GM18868 (cell line): Measurements from ENCODE around the gene MAGED2.
"Not testable (repeated sequence)": the region's sequence is repeated elsewhere in the genome, so short reads cannot be mapped to it uniquely, and the experiment has no call there.

Experiments
- ATAC-seq: cut with Tn5 transposase; IDR thresholded peaks from one replicate; pipeline ENCODE4 v1.9.1; 2021; ENCODE audit warnings: mild to moderate bottlenecking, moderate library complexity; ENCODE audit not compliant: unreplicated experiment

Gene MAGED2, protein sequence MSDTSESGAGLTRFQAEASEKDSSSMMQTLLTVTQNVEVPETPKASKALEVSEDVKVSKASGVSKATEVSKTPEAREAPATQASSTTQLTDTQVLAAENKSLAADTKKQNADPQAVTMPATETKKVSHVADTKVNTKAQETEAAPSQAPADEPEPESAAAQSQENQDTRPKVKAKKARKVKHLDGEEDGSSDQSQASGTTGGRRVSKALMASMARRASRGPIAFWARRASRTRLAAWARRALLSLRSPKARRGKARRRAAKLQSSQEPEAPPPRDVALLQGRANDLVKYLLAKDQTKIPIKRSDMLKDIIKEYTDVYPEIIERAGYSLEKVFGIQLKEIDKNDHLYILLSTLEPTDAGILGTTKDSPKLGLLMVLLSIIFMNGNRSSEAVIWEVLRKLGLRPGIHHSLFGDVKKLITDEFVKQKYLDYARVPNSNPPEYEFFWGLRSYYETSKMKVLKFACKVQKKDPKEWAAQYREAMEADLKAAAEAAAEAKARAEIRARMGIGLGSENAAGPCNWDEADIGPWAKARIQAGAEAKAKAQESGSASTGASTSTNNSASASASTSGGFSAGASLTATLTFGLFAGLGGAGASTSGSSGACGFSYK

DNA sequence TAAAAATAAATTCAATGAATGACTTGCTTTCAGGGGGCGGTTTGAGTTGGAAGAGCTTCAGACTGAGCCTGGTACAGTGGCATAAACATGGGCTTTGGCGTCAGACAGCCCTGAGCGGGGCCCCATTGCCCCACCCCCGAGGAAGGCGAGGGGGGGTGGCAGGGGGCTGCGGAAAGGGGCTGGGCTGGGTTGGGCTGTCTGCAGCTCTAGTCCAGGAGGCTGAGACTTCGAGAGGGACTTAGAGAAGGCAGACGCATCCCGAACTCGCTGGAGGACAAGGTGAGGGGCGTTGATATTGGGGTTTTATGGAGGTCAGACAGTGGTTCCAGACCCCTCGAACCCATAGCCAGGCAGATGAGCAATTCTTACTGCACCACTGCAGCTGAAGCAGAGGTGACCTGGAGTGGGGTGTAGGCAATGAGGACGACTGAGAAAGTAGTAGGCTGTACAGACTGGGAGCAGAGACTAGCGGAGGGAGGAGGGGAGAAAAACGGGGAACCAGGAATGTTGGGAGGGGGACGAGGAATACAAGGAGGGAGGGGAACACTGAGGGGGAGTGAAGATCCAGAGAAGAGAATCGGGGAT is at the start of gene MAGED2:
TSS of gene MAGED2 (plus strand) at position 222 of the 585 bp plus-strand sequence. CDS start 1,587 bp downstream, outside the sequence.
- no peak for ATAC-seq

DNA sequence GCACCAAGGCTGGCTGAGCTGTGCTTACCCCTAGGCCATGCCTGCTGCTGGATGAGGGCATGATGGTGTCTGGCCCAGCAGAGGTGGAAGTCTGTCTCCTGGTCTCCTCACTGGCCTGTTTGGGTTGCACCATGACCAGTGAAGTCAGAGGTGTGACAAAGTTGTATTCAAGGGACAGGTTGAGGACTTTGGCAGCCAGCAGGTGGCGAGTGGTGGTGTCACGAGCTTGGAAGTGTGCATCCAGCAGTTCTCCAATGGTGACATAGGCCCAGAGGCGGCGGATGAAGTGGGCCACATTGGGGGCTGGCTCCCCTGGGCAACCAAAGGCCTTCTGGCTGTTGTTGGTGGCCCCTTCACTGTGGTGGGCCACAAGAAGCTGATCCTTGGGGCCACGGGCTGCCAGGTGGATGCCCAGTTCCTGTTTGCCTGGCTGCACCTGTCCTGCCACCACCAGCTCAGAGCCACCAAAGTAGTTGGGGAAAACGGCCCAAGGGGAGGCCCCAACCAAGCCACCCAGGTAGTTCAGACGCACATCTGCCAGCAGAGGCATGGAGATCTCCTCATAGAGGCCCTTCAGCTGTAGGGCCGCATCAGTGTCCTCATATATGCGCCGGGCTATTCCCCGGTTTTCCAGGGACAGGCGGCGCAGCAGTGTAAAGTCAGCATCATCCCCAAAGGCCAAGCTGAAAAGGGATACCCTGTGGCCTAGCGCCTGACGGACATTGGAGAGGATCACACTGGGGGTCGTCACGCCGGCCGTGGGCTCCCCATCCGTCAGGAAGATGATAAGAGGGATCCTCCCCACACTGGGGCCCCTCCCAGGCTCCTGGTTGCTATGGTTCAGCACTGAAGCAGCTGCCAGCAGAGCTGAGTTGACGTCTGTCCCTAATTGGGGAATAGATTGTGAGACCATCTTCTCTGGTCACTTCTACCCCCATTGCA is 49.2 kb upstream of the MAGED2 start:
- ATAC-seq = no peak

DNA sequence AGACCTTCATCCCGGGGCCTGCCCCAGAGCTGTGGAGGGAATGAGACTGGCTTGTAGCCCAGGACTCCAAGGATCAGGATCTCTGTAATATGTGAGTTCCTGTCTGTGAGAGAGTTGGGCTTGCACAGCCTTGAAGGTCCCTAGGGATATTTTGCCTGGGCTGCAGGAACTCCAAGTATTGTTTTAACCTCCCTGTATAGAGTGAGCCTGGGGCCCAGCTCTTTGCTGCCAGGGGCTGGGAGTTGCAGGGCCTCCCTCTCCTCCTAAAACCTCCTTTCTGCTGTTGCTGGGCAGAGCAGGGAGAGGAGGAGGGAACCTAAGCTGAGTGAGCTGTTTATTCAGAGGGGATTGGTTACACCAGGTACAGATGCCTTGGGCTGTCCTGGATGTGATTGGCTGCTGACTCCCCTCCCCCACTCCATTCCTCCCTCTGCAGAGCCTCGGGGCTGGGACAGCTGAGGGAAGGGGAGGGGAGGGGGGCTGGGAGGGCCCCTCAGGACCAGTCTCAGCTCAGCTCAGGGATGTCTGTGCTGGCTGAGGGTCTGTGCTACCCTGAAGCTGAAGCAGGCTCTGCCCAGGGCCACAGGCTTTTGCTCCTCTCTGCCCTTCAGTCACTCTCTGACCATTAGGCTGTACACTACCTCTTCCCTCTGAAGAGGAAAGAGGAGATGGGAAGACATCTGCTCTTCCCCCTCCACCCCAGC is 33.0 kb upstream of the MAGED2 start:
- not testable (repeated sequence) for ATAC-seq

DNA sequence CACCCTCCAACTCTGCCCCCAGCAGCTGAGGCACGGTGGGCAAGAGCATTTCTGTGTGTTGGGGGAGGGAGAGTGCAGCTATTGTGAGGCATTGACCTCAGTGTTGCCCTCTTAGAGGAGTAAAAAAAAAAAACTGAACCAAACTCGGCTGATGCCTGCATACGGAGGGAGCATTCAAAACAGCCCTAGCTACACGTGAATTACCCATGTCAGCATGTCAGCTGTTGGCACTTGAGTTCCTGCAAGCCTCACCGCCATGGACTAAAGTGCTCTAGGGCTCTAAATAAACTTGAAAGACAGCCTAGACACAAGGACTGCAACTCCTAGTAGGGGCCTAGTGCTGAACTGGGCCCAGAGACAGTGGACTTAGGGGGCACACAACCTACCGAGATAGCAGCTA is 31.5 kb upstream of the MAGED2 start:
- no peak for ATAC-seq

DNA sequence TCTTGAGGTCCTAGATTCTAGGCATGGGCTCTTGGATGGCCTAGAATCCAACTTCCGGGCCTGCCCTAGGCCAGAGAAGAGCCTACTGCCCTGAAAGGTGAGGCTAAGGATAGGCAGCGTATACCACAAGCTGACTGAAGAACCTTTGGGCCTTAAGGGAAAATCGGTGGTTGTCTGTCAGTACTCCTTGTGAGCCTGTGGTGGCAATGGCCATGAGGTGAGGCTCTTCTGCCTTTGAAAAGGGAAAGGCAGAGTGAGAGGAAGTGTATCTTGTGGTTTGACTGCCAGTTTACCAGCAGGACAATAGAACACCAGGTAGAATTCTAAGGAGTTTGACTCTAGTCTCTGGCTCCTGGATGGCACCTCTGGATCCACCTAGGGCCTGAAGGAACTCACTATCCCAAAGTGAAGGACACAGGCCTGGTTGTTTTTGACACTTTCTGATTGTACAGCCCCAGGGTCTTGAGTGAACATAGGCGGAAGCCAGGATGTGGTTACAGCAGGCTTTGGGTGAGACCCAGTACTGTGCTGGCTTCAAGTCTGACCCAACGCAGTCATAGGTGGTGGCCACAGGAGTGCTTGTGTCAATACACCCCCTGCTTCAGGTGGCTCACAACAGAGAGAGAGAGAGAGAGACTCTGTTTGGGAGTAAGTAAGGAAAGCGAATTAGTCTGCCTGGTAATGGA is 30.4 kb upstream of the MAGED2 start:
- no peak for ATAC-seq

DNA sequence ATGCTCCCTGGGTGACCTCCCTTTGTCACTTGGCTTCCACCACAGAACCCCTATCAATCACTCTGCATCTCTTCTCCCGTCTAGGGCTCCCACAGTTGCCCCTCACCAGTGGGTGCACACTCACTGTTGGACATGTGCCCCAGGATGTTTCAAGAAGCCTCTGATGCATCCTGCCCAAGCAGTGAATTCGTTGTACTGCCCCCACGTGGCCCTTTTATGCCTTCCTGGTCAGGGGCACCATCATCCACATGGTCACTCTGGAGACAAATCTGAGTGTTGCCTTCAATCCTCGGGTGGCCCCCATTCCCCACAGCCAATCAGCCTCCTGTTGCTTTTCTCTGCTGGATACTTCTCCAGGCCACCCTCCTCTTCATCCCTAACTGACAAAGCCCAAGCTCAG is 21.6 kb upstream of the MAGED2 start:
- ATAC-seq = no peak

DNA sequence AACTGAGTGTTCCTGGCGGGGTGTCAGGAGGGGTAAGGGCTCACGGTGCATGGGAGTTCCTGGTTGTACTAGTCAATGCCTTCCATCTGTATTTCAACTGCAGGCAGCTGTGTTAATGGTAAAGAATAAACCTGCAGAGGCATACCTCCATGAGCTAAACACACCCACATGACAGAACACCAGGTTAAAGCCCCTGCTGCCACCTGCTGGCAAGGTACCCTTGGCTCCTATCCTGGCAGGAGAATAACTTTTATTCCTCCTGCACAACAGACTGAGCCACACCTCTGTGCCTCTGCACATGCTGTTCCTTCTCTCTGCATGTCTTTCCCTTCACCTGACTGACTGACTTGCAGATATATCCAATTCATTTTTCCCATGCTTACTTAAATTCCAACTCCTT is 20.6 kb upstream of the MAGED2 start:
- ATAC-seq = peak; percentile 64

DNA sequence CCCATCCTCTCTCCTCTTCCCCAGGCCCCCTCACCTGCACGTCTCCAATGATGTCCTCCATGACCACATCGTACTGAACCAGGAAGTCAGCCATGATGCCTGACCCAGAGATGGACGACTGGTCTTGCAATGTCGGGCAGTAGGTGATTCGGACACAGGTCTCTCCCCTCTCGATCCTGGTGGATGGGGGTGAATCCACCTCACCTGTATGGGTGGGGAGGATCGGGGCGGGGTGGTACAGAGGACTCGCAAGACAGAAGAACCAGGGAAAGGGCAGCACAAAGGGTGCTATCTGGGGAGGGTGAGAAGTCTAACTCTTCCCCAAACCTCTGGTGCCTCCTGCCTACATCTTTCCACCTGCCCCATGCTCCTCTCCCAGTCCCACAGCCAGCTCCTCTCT is 19.1 kb upstream of the MAGED2 start:
- no peak for ATAC-seq

DNA sequence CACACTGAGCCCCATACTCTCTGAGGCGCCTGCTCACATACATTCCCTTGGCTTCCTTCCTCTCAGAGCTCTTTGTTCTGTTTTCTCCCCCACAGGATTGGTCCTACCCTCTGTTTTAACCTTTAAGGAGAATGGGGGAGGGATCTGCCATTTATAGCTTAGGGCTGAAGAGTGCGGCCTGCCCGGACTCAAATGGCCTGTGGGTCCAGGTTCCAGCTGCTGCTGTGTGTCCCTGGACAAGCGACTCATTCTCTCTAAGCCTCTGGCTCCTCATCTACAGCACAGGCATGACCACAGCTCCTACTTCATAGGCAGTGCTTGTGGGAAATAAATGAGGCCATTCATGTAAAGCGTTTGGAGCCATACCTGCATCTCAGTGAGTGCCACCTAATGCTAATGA is 18.1 kb upstream of the MAGED2 start:
- not testable (repeated sequence) for ATAC-seq

DNA sequence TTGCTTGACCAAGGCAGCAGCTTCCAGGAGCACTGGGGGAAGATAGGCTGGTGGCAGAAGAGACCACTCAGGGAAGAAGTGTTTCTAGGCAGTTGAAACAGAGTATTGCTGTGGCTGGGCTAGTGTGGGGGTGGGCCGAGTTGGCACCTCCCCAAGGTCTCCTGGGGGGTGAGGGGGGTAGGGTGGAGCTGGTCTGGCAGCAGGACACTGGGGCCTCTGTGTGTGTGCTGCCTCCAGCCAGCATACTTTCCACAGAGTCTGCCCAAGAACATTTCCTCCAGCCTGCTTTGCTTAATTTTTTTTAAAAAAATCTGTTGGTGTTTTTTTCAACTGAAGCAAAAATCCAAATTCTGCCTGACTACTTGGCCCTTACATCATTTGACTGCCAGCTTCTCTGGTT is 13.5 kb upstream of the MAGED2 start:
- no peak for ATAC-seq

DNA sequence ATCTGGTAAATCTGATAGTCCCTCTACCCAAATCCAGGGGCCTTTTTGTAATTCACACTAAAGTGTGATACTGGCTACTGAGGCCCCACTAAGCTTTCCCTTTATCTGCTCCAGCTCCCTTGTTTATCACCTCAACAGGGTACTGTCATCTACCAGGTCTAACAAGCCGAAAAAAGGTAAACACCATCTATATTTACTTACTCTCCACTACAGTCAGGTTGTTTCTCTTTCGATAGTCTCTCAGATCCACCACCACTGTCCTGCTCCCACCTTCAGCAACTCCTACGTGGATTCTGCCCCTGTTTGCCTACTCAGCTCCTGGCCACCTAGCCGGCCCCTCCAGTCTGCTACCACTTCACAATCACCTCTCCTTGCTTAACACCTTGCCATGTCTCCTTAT is 12.8 kb upstream of the MAGED2 start:
- ATAC-seq = no peak

DNA sequence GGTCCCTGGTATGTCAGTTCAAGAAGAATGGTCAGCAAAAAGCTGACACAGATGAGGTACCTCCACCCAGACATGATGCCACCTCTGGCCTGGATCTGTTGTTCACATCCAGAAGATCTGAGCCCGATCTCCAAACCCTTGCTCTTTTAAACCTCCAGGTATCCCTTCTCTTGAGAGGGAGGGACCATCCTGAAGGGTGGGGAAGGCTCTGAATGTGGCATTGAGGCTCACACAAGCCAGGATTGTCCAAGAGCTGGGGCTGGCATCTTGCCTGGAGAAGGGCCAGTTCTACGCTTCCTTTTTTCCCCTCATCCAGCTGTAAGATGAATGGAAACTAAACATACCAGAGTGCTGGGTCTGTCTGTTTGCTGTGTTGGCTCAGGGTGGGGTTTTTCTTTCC is 9.4 kb upstream of the MAGED2 start, which contains the start of gene ITIH6:
TSS of gene ITIH6 (minus strand) at position 119 of the 400 bp plus-strand sequence. CDS start at position 74, 45 bp downstream.
- no peak for ATAC-seq

DNA sequence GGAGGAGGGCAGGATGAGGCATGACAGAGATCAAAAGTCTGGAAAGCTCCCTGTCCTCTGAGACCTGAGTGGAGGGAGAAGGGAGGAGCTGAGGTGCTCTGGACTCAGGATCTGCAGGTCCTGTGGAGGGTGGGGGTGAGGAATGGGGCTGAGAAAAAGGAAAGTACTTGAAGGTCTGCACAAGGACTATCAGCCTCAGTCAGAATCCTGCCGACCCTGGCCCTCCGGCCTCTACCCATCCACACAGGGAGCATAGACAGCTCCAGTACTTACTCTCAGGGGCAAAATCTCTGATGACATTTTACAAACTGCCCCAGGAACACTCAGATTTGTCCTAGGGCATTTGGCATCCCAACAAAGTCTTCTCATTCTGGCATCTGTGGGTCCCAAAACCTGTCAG is 8.5 kb upstream of the MAGED2 start:
- no peak for ATAC-seq

DNA sequence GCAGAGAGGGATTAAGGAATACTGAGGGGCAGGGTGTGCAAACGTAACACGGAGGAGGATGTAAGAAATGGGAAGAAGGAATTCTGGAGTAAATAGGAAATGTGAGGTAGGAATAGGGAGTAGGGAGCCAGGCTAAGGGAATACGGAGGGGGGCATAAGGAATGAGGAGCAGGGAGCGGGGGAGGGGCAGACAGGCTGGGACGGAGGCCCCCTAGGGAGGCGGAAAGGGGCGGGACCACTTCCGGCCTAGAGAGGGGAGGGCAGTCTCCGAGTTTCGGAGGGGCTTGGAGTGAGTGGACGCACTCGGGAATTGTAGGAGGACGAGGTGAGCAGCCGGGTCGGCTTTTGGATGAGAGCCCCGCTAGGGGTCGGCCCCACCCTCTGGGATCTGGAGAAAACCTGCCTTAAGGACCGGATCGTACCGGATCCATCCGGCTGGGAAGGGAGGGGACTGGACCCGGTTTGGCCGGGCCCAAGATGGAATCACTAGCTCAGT is 612 bp downstream of the MAGED2 start:
- peak; percentile 24 for ATAC-seq

DNA sequence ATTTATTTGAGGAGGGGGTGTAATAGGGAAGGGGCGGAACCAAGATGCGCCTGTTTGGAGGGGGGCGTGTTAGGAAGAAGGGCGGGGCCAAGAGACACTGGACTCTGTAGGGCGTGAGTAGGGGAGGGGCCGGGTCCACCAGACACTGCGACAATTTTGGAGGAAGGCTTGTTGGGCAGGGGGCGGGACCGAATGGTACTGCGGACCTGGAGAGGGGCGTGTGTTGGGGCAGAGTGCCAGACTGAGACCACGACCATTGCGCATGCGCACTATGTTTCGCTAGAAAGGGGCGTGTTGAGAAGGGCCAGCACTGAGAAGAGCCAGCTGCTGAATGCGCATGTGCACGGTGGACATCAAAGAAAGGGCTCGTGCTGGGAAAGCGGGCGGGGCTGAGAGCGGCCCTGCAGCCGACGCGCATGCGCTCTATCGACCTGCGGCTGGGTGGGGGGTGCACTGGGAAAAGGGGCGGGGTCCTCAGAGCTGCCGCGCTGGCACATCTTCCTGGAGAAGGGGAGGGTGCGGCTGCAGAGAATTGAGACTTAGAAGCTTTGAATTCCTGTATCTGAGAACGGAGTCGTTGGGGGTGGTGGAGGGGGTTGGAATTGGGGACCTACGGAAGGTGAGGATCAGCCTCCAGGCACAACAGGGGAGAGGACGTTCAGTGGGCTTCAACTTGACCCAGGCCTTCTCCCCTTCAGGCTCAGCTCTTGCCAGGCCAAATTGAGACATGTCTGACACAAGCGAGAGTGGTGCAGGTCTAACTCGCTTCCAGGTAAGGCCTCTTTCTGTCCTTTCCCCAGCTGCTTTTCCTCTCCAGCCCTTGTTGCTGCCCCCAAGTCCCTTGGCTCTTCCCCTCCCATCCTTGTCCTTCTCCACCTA is 1.3 kb downstream of the MAGED2 start:
- ATAC-seq = peak; percentile 80

DNA sequence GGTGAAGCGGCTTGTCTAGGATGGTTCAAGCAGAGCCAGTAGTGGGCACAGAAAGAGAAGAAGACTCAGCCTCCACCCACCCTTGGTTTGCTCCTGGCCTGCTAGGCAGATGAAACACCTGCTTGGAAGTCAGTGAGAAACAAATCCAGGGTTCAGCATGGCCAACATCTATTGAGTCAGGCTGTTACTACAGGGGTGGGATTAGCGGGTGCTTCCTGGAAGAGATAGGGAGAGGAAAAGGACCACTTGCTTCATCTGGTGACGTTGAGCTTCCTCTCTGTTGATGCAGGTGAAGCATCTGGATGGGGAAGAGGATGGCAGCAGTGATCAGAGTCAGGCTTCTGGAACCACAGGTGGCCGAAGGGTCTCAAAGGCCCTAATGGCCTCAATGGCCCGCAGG is 3.0 kb downstream of the MAGED2 start:
- no peak for ATAC-seq

DNA sequence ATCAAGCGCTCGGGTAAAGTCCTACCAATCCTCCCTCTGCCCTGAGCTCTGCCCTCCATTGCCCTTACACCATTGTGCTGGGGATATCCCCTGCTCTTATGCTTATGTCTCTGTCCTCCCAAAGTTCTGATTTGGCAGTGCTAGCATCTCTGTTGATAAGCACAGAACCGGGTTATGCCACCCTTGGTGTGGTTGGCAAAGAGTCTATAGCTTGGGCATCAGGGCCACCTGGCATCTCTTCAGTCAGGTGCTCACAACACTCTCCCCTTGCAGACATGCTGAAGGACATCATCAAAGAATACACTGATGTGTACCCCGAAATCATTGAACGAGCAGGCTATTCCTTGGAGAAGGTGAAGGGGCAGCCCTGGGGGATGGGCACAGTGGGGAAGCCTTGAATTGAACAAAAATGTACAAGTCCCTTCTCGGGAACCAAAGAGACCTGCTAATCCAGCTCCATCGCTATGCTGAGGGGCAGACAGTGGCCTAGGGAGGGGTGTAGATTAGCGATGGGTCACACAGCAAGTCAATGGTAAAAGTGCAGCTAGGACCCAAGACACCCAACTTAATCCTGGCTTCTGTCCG is 3.8 kb downstream of the MAGED2 start:
- ATAC-seq = no peak

DNA sequence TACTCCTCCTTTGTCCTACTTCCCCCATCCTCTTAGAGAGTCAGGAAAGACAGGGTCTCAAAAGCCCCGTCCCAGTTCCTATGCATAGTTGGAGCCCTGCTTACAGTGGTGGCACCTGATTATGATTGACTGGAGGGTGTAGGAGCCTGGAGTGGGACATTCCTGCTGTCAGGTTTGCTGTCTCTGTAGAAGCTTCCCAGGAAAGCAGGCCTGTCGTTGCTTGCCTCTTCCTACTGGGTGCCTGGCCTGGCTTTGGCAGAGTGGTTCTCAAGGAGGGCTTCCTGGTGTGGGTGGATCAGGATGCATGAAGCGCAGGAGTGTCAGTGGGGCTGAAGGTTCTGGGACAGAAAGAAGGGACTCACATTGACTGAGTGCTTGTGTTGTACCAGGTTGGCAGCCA is 4.8 kb downstream of the MAGED2 start:
- ATAC-seq = no peak
